Ureter (tissue), 1 donor: ENCODE measurements around the gene GARIN5A. TPM values are rescaled to one million over a fixed set of nuclear protein-coding genes. Genes with fewer than 3 reads are reported as not detected.

Source experiments
- DNase-seq: peaks from one replicate; pipeline ENCODE4 v3.0.0-alpha.2; 2020; ENCODE audit warnings: low spot score
- total RNA-seq: library from RNA; stranded (reverse); gene quantifications from one replicate; pipeline ENCODE4 v1.2.4, GENCODE V29; 2023
- donor health status: DM: yes; HTN: yes; CAD: no.

GARIN5A gene
- total RNA-seq, 1 donor from 2014 or later: 1.9 TPM

GRCh38 chr19:50417111-50418081, 59.3 kb downstream of the GARIN5A start:
- DNase-seq: no peak

Other genes starting within 250 kb of the GARIN5A start
- 22.4 TPM for gene KCNC3, start 147.5 kb downstream of the GARIN5A start, total RNA-seq
- 1.1 TPM for gene NAPSA, start 111.2 kb downstream of the GARIN5A start, total RNA-seq
- gene NR1H2, start 100.4 kb downstream of the GARIN5A start, total RNA-seq: 64.5 TPM
- 17.0 TPM for gene POLD1, start 92.5 kb downstream of the GARIN5A start, total RNA-seq
- 0.96 TPM for gene SPIB, start 57.9 kb downstream of the GARIN5A start, total RNA-seq
- gene MYBPC2, start 44.0 kb downstream of the GARIN5A start, total RNA-seq: 0.52 TPM
- gene EMC10, start 341 bp downstream of the GARIN5A start, total RNA-seq: 94.0 TPM
- 26.6 TPM for gene JOSD2, start 34.3 kb upstream of the GARIN5A start, total RNA-seq
- gene ASPDH, start 37.1 kb upstream of the GARIN5A start, total RNA-seq: not detected
- 4.7 TPM for gene LRRC4B, start 91.6 kb upstream of the GARIN5A start, total RNA-seq
- 0.96 TPM for gene SYT3, start 163.0 kb upstream of the GARIN5A start, total RNA-seq
- 1.6 TPM for gene C19orf81, start 172.6 kb upstream of the GARIN5A start, total RNA-seq
- 0.29 TPM for gene SHANK1, start 243.0 kb upstream of the GARIN5A start, total RNA-seq
- gene CLEC11A, start 246.5 kb upstream of the GARIN5A start, total RNA-seq: 8.1 TPM